Uterus (tissue), 4 donors: ENCODE data around the gene TRPT1. TPM values are rescaled to one million over a fixed set of nuclear protein-coding genes. Genes with fewer than 3 reads are reported as not detected.

Experiments used
- DNase-seq, 2 donors: peaks; one replicate each; pipeline ENCODE4 v3.0.0-alpha.2; 2019 to 2020
- H3K27ac ChIP-seq, 2 donors: fragments of 200-600 bp; sonication (generic); 1 replicate in 1 of 2; 2 replicates in 1 of 2; pipeline ENCODE4 v1.5.1; 2016 to 2018
- H3K27me3 ChIP-seq, 2 donors: fragments of 200-600 bp; sonication (generic); one replicate each; pipeline ENCODE4 v1.5.1; 2018 to 2019; ENCODE audit warnings: control low read depth in 1 of 2
- H3K36me3 ChIP-seq, 2 donors: fragments of 200-600 bp; sonication (generic); one replicate each; pipeline ENCODE4 v1.5.1; 2019; ENCODE audit warnings: control low read depth in 1 of 2
- H3K4me1 ChIP-seq, 2 donors: fragments of 200-600 bp; sonication (generic); one replicate each; pipeline ENCODE4 v1.5.1; 2018 to 2019; ENCODE audit warnings: control low read depth in 1 of 2
- H3K4me3 ChIP-seq, 2 donors: fragments of 200-600 bp; sonication (generic); 1 replicate in 1 of 2; 2 replicates in 1 of 2; pipeline ENCODE4 v1.5.1; 2018 to 2019; ENCODE audit warnings: mild to moderate bottlenecking in 1 of 2
- H3K9me3 ChIP-seq, 2 donors: fragments of 200-600 bp; sonication (generic); one replicate each; pipeline ENCODE4 v1.5.1; 2019; ENCODE audit warnings: control low read depth in 1 of 2
- CTCF ChIP-seq, 4 experiments: fragments of 200-600 bp in 2 of 4; fragments of 450-650 bp in 2 of 4; sonication (generic) in 2 of 4; IDR thresholded peaks; one replicate each; pipeline ENCODE4 v1.5.1; 2016 to 2019; ENCODE audit warnings: antibody characterized with exemption in 4 of 4, mild to moderate bottlenecking in 2 of 4, moderate library complexity in 1 of 4
- POLR2A ChIP-seq, 2 donors: fragments of 450-650 bp; IDR thresholded peaks; one replicate each; pipeline ENCODE4 v1.6.1; 2016; ENCODE audit warnings: antibody characterized with exemption in 2 of 2, mild to moderate bottlenecking in 1 of 2, moderate library complexity in 1 of 2
- intact Hi-C: fragments of 100-400 bp; cut with DNase I; formaldehyde crosslinking; loops from one replicate; pipeline ENCODE4 v1.15.1; 2023; ENCODE audit warnings: low total_unique reads
- total RNA-seq, 4 donors: library from RNA; depleted of rRNA in 3 of 4; stranded (reverse); fragments of >200 nt in 3 of 4; gene quantifications; one replicate each; pipeline versions ENCODE4 v1.1.0 to v1.2.4, GENCODE V29; 2014 to 2023
- donor health status: DM: yes; HTN: yes; CAD: no.

The TRPT1 gene
- total RNA-seq, 4 donors from 2014 or later, result 7.2 to 42.9 (median 18.7) TPM

GRCh38 chr11:64229744-64230170 lies 3.8 kb upstream of the TRPT1 start:
- peak overlapping the region; percentile 54 to 79 for H3K4me3 ChIP-seq
- DNase-seq, result peak in 1 of 2 donors; percentile 26
- intact Hi-C loops, result no loop called here
- peak overlapping the region; percentile 90 to 96 for H3K27ac ChIP-seq
- TF ChIP-seq POLR2A (IDR thresholded peaks at IDR 0.05) (no peak), CTCF (IDR thresholded peaks at IDR 0.05) (no peak)
- no peaks in the 10 kb centered on the region for H3K27me3 ChIP-seq
- H3K4me1 ChIP-seq, result peaks cover 4 to 33% of the 10 kb centered on the region in 2 donors
- no peaks in the 10 kb centered on the region for H3K9me3 ChIP-seq
- H3K36me3 ChIP-seq, result no peaks in the 10 kb centered on the region

GRCh38 chr11:64229090-64229743 lies 3.2 kb upstream of the TRPT1 start:
- intact Hi-C loops, result no loop called here
- Histone ChIP-seq H3K27ac (peak overlapping the region; percentile 90 to 96), H3K4me1 (peaks cover 4 to 33% of the 10 kb centered on the region in 2 donors), H3K36me3 (no peaks in the 10 kb centered on the region), H3K27me3 (no peaks in the 10 kb centered on the region), H3K4me3 (no peak overlapping the region), H3K9me3 (no peaks in the 10 kb centered on the region)
- peak in 1 of 2 donors; percentile 26 for DNase-seq
- no peak for TF ChIP-seq POLR2A (IDR thresholded peaks at IDR 0.05)
- no peak for TF ChIP-seq CTCF (IDR thresholded peaks at IDR 0.05)

- no peaks in the 10 kb centered on the region for H3K36me3 ChIP-seq
- H3K9me3 ChIP-seq, result no peaks in the 10 kb centered on the region
- no peaks in the 10 kb centered on the region for H3K27me3 ChIP-seq
- no peak for TF ChIP-seq POLR2A (IDR thresholded peaks at IDR 0.05)
- no peak for TF ChIP-seq CTCF (IDR thresholded peaks at IDR 0.05)
- H3K4me1 ChIP-seq, result peaks cover 4 to 25% of the 10 kb centered on the region in 2 donors
- DNase-seq, result peak in 1 of 2 donors; percentile 24
- no peak overlapping the region for H3K4me3 ChIP-seq
- intact Hi-C loops, result no loop called here
- no peak overlapping the region for H3K27ac ChIP-seq
These were observed 1.5 kb upstream of the TRPT1 start for GRCh38 chr11:64227405-64227956.

GRCh38 chr11:64226507-64227051 lies 593 bp upstream of the TRPT1 start:
- intact Hi-C loops, result no loop called here
- Histone ChIP-seq H3K9me3 (no peaks in the 10 kb centered on the region), H3K27me3 (no peaks in the 10 kb centered on the region), H3K27ac (peak overlapping the region; percentile 85 to 91), H3K36me3 (no peaks in the 10 kb centered on the region), H3K4me3 (peak overlapping the region; percentile 76 to 99), H3K4me1 (peaks cover 4 to 25% of the 10 kb centered on the region in 2 donors)
- no peak for TF ChIP-seq CTCF (IDR thresholded peaks at IDR 0.05)
- peak; percentile 43 to 53 for DNase-seq
